GM20000 (cell line): ENCODE results near the gene CIB1.

ENCODE experiments used
- DNase-seq: peaks from one replicate; pipeline ENCODE4 v3.0.0; 2012; ENCODE audit warnings: low spot score
- TF ChIP-seq, protein P1 (sequence below): IDR thresholded peaks from 2 replicates; pipeline ENCODE4 v1.5.1; 2012; ENCODE audit warnings: mild to moderate bottlenecking, control low read depth; ENCODE audit errors: extremely low read depth, missing control alignments

CIB1 gene

DNA sequence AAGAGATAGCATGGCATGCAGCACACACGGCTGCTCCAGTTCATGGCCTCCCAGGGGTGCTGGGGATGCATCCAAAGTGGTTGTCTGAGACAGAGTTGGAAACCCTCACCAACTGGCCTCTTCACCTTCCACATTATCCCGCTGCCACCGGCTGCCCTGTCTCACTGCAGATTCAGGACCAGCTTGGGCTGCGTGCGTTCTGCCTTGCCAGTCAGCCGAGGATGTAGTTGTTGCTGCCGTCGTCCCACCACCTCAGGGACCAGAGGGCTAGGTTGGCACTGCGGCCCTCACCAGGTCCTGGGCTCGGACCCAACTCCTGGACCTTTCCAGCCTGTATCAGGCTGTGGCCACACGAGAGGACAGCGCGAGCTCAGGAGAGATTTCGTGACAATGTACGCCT is 4.8 kb downstream of the CIB1 start:
- TF ChIP-seq, protein P1, sequence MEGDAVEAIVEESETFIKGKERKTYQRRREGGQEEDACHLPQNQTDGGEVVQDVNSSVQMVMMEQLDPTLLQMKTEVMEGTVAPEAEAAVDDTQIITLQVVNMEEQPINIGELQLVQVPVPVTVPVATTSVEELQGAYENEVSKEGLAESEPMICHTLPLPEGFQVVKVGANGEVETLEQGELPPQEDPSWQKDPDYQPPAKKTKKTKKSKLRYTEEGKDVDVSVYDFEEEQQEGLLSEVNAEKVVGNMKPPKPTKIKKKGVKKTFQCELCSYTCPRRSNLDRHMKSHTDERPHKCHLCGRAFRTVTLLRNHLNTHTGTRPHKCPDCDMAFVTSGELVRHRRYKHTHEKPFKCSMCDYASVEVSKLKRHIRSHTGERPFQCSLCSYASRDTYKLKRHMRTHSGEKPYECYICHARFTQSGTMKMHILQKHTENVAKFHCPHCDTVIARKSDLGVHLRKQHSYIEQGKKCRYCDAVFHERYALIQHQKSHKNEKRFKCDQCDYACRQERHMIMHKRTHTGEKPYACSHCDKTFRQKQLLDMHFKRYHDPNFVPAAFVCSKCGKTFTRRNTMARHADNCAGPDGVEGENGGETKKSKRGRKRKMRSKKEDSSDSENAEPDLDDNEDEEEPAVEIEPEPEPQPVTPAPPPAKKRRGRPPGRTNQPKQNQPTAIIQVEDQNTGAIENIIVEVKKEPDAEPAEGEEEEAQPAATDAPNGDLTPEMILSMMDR: no peak

DNA sequence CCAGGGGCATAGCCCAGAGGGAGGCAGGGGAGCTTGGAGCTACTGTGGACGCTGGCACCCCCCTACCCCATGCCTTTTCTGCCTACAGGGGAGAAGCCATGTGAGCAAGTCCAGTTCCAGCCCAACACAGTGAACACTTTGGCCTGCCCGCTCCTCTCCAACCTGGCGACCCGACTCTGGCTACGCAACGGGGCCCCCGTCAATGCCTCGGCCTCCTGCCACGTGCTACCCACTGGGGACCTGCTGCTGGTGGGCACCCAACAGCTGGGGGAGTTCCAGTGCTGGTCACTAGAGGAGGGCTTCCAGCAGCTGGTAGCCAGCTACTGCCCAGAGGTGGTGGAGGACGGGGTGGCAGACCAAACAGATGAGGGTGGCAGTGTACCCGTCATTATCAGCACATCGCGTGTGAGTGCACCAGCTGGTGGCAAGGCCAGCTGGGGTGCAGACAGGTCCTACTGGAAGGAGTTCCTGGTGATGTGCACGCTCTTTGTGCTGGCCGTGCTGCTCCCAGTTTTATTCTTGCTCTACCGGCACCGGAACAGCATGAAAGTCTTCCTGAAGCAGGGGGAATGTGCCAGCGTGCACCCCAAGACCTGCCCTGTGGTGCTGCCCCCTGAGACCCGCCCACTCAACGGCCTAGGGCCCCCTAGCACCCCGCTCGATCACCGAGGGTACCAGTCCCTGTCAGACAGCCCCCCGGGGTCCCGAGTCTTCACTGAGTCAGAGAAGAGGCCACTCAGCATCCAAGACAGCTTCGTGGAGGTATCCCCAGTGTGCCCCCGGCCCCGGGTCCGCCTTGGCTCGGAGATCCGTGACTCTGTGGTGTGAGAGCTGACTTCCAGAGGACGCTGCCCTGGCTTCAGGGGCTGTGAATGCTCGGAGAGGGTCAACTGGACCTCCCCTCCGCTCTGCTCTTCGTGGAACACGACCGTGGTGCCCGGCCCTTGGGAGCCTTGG is 5.6 kb downstream of the CIB1 start:
- DNase-seq: no peak
- TF ChIP-seq, protein P1: no peak

More for the DNA sequence above, 4.8 kb downstream of the CIB1 start:
- DNase-seq: no peak

DNA sequence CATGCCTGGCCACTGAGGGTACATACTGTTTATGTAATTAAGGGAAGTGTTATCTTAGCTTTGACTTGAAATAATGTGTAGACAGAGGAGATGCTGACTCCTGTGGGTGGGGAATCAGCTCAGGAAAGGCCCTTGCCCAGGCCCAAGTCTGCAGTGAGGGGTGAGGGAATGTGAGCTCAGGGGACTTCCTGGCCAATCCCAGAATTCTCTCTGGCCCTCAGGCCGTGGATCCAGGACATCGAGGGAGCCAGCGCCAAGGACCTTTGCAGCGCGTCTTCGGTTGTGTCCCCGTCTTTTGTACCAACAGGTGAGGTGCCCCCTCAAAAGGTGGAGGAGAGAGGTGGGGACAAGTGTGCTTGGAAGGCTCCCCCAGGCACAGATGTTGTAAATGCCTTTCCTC is 6.4 kb downstream of the CIB1 start:
- no peak for DNase-seq
- TF ChIP-seq, protein P1: no peak

DNA sequence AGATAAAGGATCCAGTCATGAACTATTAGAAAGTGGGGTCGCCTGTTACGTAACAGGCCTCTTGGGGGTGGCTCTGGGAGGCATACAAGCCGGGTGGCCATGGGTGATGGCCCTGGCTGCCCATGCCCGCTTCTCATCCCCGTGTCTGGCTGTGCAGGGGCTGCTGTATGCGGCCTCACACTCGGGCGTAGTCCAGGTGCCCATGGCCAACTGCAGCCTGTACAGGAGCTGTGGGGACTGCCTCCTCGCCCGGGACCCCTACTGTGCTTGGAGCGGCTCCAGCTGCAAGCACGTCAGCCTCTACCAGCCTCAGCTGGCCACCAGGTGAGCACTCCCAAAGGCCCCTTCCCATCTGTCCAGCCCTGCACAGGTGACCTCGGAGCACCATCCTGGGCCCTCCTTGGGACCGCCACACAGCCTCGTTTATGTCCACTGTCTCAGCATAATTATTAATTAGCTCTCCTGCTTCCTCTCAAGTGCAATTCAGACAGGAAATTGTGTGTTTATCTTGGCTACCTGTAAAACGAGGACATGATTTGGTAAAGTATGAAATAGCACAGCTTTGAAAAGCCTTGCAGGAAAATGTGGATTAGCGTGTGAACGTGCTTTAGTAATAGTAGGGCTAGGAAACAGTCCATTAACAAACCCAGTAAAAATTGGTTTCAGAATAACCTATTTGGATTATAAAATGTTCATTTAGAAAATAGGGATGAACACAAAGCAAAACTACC is 8.1 kb downstream of the CIB1 start:
- no peak for DNase-seq
- TF ChIP-seq, protein P1: no peak

DNA sequence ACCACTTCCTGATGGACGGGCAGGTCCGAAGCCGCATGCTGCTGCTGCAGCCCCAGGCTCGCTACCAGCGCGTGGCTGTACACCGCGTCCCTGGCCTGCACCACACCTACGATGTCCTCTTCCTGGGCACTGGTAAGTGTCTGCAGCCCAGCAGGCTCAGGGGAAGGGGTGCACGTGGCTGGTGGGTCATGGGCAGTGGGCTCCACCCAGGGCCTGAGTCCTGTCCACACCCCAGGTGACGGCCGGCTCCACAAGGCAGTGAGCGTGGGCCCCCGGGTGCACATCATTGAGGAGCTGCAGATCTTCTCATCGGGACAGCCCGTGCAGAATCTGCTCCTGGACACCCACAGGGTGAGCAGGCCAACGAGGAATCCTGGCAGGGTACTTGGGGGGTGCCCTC is 8.7 kb downstream of the CIB1 start:
- TF ChIP-seq, protein P1: no peak
- DNase-seq: no peak

DNA sequence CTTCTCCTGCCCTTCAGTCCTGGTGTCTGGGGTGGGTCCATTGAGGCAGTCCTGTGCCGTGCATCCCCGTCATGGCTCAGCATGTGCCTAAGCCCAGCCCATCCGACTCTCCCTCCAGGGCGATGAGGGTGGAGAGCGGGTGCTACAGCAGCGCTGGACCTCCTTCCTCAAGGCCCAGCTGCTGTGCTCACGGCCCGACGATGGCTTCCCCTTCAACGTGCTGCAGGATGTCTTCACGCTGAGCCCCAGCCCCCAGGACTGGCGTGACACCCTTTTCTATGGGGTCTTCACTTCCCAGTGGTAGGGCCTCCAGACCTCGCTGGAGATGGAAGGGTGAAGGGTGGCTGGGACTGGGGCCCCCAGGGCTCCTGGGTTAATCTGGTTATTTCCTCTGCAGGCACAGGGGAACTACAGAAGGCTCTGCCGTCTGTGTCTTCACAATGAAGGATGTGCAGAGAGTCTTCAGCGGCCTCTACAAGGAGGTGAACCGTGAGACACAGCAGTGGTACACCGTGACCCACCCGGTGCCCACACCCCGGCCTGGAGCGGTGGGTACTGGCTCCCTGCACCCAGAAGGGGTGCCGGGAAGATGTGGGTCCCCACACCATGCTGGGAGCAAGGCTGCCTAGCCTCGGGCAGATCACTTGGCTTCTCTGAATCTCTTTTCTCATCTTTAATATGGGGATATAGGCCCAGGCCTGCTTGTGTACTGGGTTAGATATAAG is 10.1 kb downstream of the CIB1 start:
- TF ChIP-seq, protein P1: no peak
- DNase-seq: no peak
